Measurements from ENCODE around the gene ZDHHC23. TPM values are rescaled to one million over a fixed set of nuclear protein-coding genes. Genes with fewer than 3 reads are reported as not detected.
A peak's percentile ranks its signal among the peaks of the same experiment; 100 is the strongest.

The ZDHHC23 gene, protein sequence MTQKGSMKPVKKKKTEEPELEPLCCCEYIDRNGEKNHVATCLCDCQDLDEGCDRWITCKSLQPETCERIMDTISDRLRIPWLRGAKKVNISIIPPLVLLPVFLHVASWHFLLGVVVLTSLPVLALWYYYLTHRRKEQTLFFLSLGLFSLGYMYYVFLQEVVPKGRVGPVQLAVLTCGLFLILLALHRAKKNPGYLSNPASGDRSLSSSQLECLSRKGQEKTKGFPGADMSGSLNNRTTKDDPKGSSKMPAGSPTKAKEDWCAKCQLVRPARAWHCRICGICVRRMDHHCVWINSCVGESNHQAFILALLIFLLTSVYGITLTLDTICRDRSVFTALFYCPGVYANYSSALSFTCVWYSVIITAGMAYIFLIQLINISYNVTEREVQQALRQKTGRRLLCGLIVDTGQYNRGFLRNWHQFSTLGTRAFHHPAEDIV
- total RNA-seq = 1 to 10 TPM; 4.1 to 8.1 (median 6.0) TPM
- 1 to 10 TPM; 2.4 to 3.8 TPM for polyA plus RNA-seq

- no peaks in the 10 kb centered on the region for H3K27me3 ChIP-seq
- DNase-seq (peak; percentile 89 to 95 (median 93)), ATAC-seq (peak; percentile 91 to 94 (median 93)), FAIRE-seq (no peak)
- H3K27ac ChIP-seq = peak within 1 kb of the TSS; percentile 58 to 78 (median 74)
- peak within 1 kb of the TSS; percentile 71 to 96 (median 84) for H3K4me3 ChIP-seq
- no peaks in the 10 kb centered on the region for H3K36me3 ChIP-seq
- WGBS, 2 donors = 0% methylated on average over 40 to 80 of the region's 80 CpGs
- intact Hi-C loops (cut with DNase I) = no loop called here
- H3K9me3 ChIP-seq = no peaks in the 10 kb centered on the region
- H3K4me1 ChIP-seq = no peaks in the 10 kb centered on the region
- TF ChIP-seq, protein P1, sequence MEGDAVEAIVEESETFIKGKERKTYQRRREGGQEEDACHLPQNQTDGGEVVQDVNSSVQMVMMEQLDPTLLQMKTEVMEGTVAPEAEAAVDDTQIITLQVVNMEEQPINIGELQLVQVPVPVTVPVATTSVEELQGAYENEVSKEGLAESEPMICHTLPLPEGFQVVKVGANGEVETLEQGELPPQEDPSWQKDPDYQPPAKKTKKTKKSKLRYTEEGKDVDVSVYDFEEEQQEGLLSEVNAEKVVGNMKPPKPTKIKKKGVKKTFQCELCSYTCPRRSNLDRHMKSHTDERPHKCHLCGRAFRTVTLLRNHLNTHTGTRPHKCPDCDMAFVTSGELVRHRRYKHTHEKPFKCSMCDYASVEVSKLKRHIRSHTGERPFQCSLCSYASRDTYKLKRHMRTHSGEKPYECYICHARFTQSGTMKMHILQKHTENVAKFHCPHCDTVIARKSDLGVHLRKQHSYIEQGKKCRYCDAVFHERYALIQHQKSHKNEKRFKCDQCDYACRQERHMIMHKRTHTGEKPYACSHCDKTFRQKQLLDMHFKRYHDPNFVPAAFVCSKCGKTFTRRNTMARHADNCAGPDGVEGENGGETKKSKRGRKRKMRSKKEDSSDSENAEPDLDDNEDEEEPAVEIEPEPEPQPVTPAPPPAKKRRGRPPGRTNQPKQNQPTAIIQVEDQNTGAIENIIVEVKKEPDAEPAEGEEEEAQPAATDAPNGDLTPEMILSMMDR (IDR thresholded peaks at IDR 0.05) = no peak
Measured at GRCh38 chr3:113947372-113948014, at the start of gene ZDHHC23. Gene ZDHHC23, plus strand, starts transcription at chr3:113948013. Its CDS starts 790 bp downstream, at chr3:113948803.

DNA sequence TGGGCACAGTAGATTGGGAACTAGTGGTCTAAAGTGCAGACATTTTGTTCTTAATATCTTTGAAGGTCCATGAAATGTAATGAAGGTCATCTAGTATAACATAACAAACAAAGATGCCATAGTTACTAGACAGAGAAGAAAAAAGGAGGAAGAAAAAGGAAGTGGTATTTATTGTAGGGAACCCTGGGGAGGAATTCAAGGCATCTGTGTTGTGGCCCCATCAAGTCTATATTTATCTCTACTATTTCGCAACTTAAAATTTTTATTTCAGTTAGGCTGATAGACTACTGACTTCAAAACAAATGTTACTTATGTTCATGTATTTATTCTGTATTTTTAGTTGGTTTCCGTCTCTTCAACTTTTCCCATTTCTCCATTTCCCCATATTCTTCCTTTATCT lies 48.9 kb upstream of the ZDHHC23 start:
- peak; percentile 57 for FAIRE-seq
- peak in 1 of 4 donors; percentile 4 for ATAC-seq
- peaks cover 0 to 2% (median 0%) of the 10 kb centered on the region in 3 donors for H3K36me3 ChIP-seq
- TF ChIP-seq, protein P1 (IDR thresholded peaks at IDR 0.05) = no peak
- intact Hi-C loops (cut with DNase I) = no loop called here
- peaks cover 3 to 8% (median 8%) of the 10 kb centered on the region in 3 donors for H3K4me1 ChIP-seq
- WGBS, 2 donors = 42 to 51% methylated on average over 2 of the region's 2 CpGs
- no peaks in the 10 kb centered on the region for H3K27me3 ChIP-seq
- H3K4me3 ChIP-seq = peak overlapping the region in 3 of 4 donors; percentile 5 to 40 (median 37)
- no peak for DNase-seq
- no peak overlapping the region for H3K27ac ChIP-seq
- H3K9me3 ChIP-seq = no peaks in the 10 kb centered on the region

DNA sequence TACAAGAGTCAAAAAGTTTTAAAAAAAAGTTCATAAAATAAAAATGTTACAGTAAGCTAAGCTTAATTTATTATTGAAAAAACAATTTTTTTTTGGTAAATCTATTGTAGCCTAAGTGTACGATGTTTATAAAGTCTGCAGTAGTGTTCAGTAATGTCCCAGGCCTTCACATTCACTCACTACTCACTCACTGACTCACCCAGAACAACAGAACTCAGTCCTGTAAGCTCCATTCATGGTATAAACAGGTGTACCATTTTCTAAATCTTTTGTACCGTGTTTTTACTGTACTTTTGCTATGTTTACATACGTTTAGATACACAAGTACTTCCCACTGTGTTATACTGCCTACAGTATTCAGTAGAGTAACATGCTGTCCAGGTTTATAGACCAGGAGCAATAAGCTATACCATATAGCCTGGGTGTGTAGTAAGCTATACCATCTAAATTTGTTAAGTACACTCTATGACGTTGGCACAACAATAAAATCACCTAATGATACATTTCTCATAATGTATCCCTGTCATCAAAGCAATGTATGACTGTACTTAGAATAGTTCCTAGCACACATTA lies 41.2 kb upstream of the ZDHHC23 start:
- TF ChIP-seq, protein P1 (IDR thresholded peaks at IDR 0.05) = no peak
- Histone ChIP-seq H3K27me3 (no peaks in the 10 kb centered on the region), H3K4me1 (no peaks in the 10 kb centered on the region), H3K4me3 (no peak overlapping the region), H3K36me3 (peaks cover 0 to 11% (median 0%) of the 10 kb centered on the region in 3 donors), H3K9me3 (no peaks in the 10 kb centered on the region), H3K27ac (no peak overlapping the region)
- DNase-seq = no peak
- 86 to 87% methylated on average over 4 of the region's 4 CpGs for WGBS, 2 donors
- ATAC-seq = no peak
- no peak for FAIRE-seq
- intact Hi-C loops (cut with DNase I) = loop anchor here in 1 of 3 donors (10.0 kb wide), 1 partner anchor 62 kb away; no protein-coding TSS in a partner anchor

- Histone ChIP-seq H3K27ac (no peak overlapping the region), H3K36me3 (peaks cover 0 to 11% (median 0%) of the 10 kb centered on the region in 3 donors), H3K27me3 (no peaks in the 10 kb centered on the region), H3K4me1 (no peaks in the 10 kb centered on the region), H3K9me3 (no peaks in the 10 kb centered on the region), H3K4me3 (no peak overlapping the region)
- ATAC-seq = no peak
- intact Hi-C loops (cut with DNase I) = loop anchor here in 1 of 3 donors (10.0 kb wide), 1 partner anchor 63 kb away; no protein-coding TSS in a partner anchor
- FAIRE-seq = no peak
- TF ChIP-seq, protein P1 (IDR thresholded peaks at IDR 0.05) = no peak
- no peak for DNase-seq
Measured at GRCh38 chr3:113908133-113908532, 39.7 kb upstream of the ZDHHC23 start.

Data from pancreas (tissue), 10 donors.